ENCODE data around the gene NOS1.

The NOS1 gene

DNA sequence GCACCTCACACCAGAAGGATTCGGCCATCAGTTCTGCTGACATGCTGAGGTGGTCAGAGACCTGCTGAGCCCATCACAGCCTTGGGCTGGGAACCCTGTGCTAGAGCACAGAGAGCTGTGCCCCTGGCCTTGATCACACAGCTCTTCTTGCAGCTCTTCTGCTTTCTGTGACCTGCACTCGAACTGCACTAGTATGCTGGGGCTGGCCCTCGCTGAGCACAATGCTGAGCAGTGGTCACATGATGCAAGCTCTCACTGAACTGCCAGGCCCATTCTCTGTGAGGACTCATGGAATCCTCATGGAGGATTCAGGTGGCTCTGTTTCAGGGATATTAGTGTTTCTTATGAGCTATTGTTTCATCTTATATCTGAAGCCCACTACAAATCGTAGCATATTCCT, 193.7 kb downstream of the NOS1 start:
- DNase-seq = no peak

GRCh38 chr12:117166107-117166506, 195.3 kb downstream of the NOS1 start:
- no peak for DNase-seq

- DNase-seq = no peak
Measured at GRCh38 chr12:117165342-117165741, 196.1 kb downstream of the NOS1 start.

DNA sequence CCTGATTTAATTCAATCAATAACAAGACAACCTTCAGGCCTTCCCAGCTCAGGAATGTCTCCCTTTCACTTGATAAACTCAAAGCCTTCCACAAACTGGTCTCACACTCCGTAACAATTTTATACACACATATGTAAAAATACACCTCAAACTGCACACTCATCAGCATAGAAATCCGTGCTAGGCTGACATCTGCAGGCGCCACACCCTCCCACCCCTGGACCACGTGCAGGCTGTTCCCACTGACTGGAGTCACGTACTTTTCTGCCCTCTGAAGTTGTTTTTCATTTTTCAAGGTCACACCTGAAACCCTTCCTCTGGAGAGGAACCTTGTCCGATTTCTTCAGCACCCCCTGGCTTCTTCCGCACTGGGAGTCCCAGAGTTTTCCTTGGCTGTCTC, 198.8 kb downstream of the NOS1 start:
- no peak for DNase-seq

GRCh38 chr12:117162167-117162539, 199.3 kb downstream of the NOS1 start:
- no peak for DNase-seq

GRCh38 chr12:117161460-117162166, 199.8 kb downstream of the NOS1 start:
- no peak for DNase-seq

DNA sequence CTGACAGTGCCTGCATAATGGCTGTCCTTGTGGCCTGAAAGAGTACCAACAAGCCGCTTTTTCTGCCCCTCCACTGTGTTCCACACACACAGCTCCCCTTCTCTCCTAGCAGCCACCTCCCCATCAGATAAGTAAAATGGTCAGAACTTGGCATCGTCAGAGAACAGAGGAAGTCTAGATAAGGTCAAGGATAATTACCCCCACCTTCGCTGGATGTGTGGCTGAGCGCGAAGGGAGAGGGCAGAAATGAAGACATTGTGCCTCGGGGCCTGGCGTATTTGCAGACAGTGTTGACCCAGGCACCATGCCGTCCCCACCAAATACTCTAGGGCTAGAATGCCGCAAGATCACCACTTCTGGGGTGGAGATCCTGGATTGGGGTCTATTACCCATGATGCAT, 201.8 kb downstream of the NOS1 start:
- no peak for DNase-seq

DNA sequence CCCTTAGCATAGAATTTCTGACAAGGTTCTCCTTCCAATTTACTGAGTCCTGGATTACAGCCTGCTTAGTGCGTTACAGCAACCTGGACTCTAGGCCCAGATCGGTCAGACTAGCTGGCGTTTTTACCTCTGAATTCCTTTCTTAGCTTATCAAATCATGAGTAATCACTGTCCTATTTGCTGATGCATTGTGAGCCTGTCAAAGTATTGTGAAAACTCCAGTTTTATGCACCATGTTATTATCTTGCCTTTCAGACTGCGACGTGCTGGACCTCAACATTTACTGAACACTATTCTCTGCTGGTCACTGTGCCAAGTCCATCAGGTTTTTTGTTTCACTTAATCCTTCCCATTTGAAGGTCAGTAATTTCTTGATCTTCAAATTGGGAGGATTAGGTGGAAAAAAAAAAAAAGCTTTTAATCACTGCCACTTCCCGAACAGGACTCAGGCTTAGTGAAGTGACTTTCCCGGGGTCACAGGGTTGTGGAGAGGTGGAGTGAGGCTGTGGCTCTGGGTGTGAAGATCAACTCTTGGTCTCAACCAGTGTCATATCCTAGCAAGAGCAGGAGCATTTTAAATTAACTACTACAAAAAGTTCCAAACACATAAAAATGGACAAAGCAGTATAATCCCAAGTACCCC, 202.4 kb downstream of the NOS1 start:
- DNase-seq = no peak
